ENCODE data around the gene NCAN.

GRCh38 chr19:19258589-19259338 is 47.0 kb downstream of the NCAN start:
- no peak for TF ChIP-seq CTCF (IDR thresholded peaks at IDR 0.05; ENCODE audit: low read depth, low read length)
- no peak for TF ChIP-seq POLR2A (IDR thresholded peaks at IDR 0.05; ENCODE audit: extremely low read depth, insufficient read length)
- TF ChIP-seq MAX (IDR thresholded peaks at IDR 0.05; ENCODE audit: low read depth, low read length), result no peak

Measured in NB4 (cell line).